B cell (primary cell): ENCODE results near the gene TM9SF4. TPM values are rescaled to one million over a fixed set of nuclear protein-coding genes. Genes with fewer than 3 reads are reported as not detected.

Experiments used
- ATAC-seq: fragments of 200-7000 bp; cut with Tn5 transposase; one replicate; pipeline ENCODE4 v1.10.0; 2021; ENCODE audit warnings: low read depth, mild to moderate bottlenecking, moderate number of reproducible peaks, moderate library complexity
- CTCF ChIA-PET: fragments of 350-600 bp; sonication (Branson Sonifier 250); formaldehyde crosslinking; loops from one replicate; lab custom pipeline; 2021; ENCODE audit warnings: antibody characterized with exemption, inconsistent platforms; lab: Charles Lee
- POLR2A ChIA-PET: fragments of 350-600 bp; sonication (Branson Sonifier 250); formaldehyde crosslinking; loops from one replicate; lab custom pipeline; 2021; ENCODE audit warnings: antibody characterized with exemption; lab: Charles Lee
- DNase-seq: peaks from one replicate; pipeline ENCODE4 v3.0.0; 2013
- H2AFZ ChIP-seq: 2 replicates; pipeline ENCODE4 v1.6.1; 2012; ENCODE audit warnings: mild to moderate bottlenecking, low read depth, low read length; ENCODE audit not compliant: insufficient read depth, poor library complexity, severe bottlenecking
- H3K27ac ChIP-seq, 2 donors: 1 replicate in 1 of 2; 2 replicates in 1 of 2; pipeline ENCODE4 v1.5.1; 2012 to 2013; ENCODE audit warnings: low read length in 2 of 2, mild to moderate bottlenecking in 2 of 2, moderate library complexity in 1 of 2
- H3K27me3 ChIP-seq, 4 experiments: fragments of 200-600 bp in 1 of 4; sonication (generic) in 1 of 4; replicated peaks in 1 of 4; 1 replicate in 2 of 4; 2 replicates in 2 of 4; pipeline versions ENCODE4 v1.6.1 to v1.7.0; 2013 to 2016; ENCODE audit warnings: low read length in 3 of 4, mild to moderate bottlenecking in 2 of 4, mixed read lengths in 1 of 4, moderate library complexity in 1 of 4; ENCODE audit not compliant: insufficient read depth in 4 of 4, control insufficient read depth in 3 of 4; ENCODE audit errors: control extremely low read depth in 1 of 4
- H3K36me3 ChIP-seq, 2 experiments: replicated peaks in 1 of 2; 1 replicate in 1 of 2; 2 replicates in 1 of 2; pipeline versions ENCODE4 v1.6.1 to v1.7.1; 2013; ENCODE audit warnings: low read length in 1 of 2; ENCODE audit not compliant: insufficient read depth in 2 of 2, control insufficient read depth in 1 of 2; ENCODE audit errors: control extremely low read depth in 1 of 2, extremely low read depth in 1 of 2
- H3K4me1 ChIP-seq, 2 donors: fragments of 200-600 bp in 1 of 2; sonication (generic) in 1 of 2; 1 replicate in 1 of 2; 2 replicates in 1 of 2; pipeline versions ENCODE4 v1.5.1 to v1.6.1; 2013 to 2017; ENCODE audit warnings: low read length in 2 of 2; ENCODE audit not compliant: control insufficient read depth in 2 of 2, insufficient read depth in 2 of 2
- H3K4me2 ChIP-seq: replicated peaks from 2 replicates; pipeline ENCODE3; 2012; ENCODE audit warnings: mild to moderate bottlenecking, low read depth, low read length; ENCODE audit not compliant: poor library complexity, severe bottlenecking
- H3K4me3 ChIP-seq, 5 experiments: fragments of 200-600 bp in 1 of 5; sonication (generic) in 1 of 5; 1 replicate in 3 of 5; 2 replicates in 2 of 5; pipeline versions ENCODE4 v1.5.1 to v1.7.0; 2011 to 2016; ENCODE audit warnings: low read length in 4 of 5, mild to moderate bottlenecking in 4 of 5, low read depth in 2 of 5, control low read depth in 1 of 5, moderate library complexity in 1 of 5; ENCODE audit not compliant: insufficient read depth in 1 of 5; ENCODE audit errors: control extremely low read depth in 1 of 5, extremely low read depth in 1 of 5
- H3K79me2 ChIP-seq: fragments of 200-600 bp; sonication (generic); one replicate; pipeline ENCODE4 v1.6.0; 2016; ENCODE audit warnings: low read length; ENCODE audit not compliant: control insufficient read depth, insufficient read depth
- H3K9ac ChIP-seq: fragments of 200-600 bp; sonication (generic); 2 replicates; pipeline ENCODE4 v1.6.1; 2017; ENCODE audit warnings: mild to moderate bottlenecking, low read length, moderate library complexity
- H3K9me3 ChIP-seq, 3 donors: one replicate each; pipeline versions ENCODE4 v1.6.1 to v1.7.1; 2013; ENCODE audit warnings: low read length in 2 of 3; ENCODE audit not compliant: control insufficient read depth in 2 of 3, insufficient read depth in 1 of 3; ENCODE audit errors: control extremely low read depth in 1 of 3
- H4K20me1 ChIP-seq: 2 replicates; pipeline ENCODE4 v1.6.0; 2012; ENCODE audit warnings: mild to moderate bottlenecking, low read length; ENCODE audit not compliant: insufficient read depth, control insufficient read depth, poor library complexity, severe bottlenecking
- H3K27ac Mint-ChIP-seq: one replicate; pipeline ENCODE4 v1.8.0; 2021; ENCODE audit warnings: mixed read lengths
- H3K27me3 Mint-ChIP-seq: one replicate; pipeline ENCODE4 v1.8.0; 2021; ENCODE audit warnings: mixed read lengths
- H3K4me1 Mint-ChIP-seq: one replicate; pipeline ENCODE4 v1.8.0; 2021; ENCODE audit warnings: mixed read lengths
- H3K4me3 Mint-ChIP-seq: one replicate; pipeline ENCODE4 v1.8.0; 2021; ENCODE audit warnings: mixed read lengths
- H3K9me3 Mint-ChIP-seq: one replicate; pipeline ENCODE4 v1.8.0; 2022; ENCODE audit warnings: mixed read lengths; ENCODE audit not compliant: insufficient read depth
- EZH2 ChIP-seq: IDR thresholded peaks from 2 replicates; pipeline ENCODE4 v1.6.1; 2012; ENCODE audit warnings: borderline replicate concordance, low read depth, mild to moderate bottlenecking, moderate library complexity, low read length; ENCODE audit not compliant: insufficient read depth, poor library complexity, severe bottlenecking
- WGBS: methylation state at CpG from one replicate; pipeline ENCODE4 v1.1.5; 2013; ENCODE audit warnings: missing lambda C conversion rate; ENCODE audit not compliant: insufficient coverage; 5-methylcytosine and 5-hydroxymethylcytosine counted together
- intact Hi-C: fragments of 100-400 bp; cut with micrococcal nuclease; formaldehyde crosslinking; loops from one replicate; pipeline ENCODE4 v1.10.0; 2022
- polyA plus RNA-seq: library from polyadenylated mRNA; depleted of rRNA; stranded (reverse); fragments of >200 nt; gene quantifications from 2 replicates; pipeline ENCODE4 v1.2.3, GENCODE V29; 2012
- total RNA-seq, 2 donors: library from RNA; stranded (reverse); fragments of 120-200 nt in 1 of 2; gene quantifications; 1 replicate in 1 of 2; 2 replicates in 1 of 2; pipeline versions ENCODE4 v1.2.3 to v1.2.4, GENCODE V29; 2013 to 2022
- TF ChIP-seq, protein P1 (sequence below): fragments of 200-600 bp; IDR thresholded peaks from one replicate; pipeline ENCODE4 v1.8.0; 2022; ENCODE audit warnings: antibody characterized with exemption, mild to moderate bottlenecking

The TM9SF4 gene
- total and polyA plus RNA-seq, 2 donors (not counting 1 experiment from before 2014, with no cell fraction given) = 23.5 to 53.8 TPM

DNA sequence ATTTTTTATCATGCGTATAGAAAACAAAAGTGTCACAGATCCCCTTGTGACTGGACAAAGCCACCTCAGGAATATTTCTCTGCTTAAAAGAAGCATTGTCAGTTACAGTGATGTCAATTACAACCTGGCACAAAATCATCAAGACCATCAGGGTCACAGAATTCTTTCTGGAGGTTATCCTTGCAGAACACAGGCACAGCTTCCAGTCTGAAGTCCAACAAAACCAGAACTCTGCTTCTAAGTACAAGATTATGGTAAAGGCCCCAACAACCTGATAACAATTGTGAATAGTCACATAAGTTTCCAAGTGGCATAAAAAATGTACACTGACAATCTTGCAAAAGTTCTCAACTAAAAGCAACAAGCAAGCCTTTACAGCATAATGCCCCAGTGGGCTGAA, 77.0 kb downstream of the TM9SF4 start:
- ChIA-PET CTCF (no interaction called here), POLR2A (no interaction called here)
- H3K4me1 Mint-ChIP-seq = peaks cover 16% of the 10 kb centered on the region
- Histone ChIP-seq H3K36me3 (no peaks in the 10 kb centered on the region), H3K27ac (no peak overlapping the region), H3K4me2 (no peak overlapping the region), H3K27me3 (peaks cover 0 to 18% (median 0%) of the 10 kb centered on the region in 4 experiments), H2AFZ (no peak overlapping the region), H3K79me2 (no peaks in the 10 kb centered on the region), H3K4me3 (no peak overlapping the region), H3K4me1 (peaks cover 9 to 19% of the 10 kb centered on the region in 2 donors), H4K20me1 (no peaks in the 10 kb centered on the region), H3K9me3 (peaks cover 0 to 4% (median 0%) of the 10 kb centered on the region in 3 donors), H3K9ac (no peak overlapping the region)
- intact Hi-C loops = no loop called here
- no peaks in the 10 kb centered on the region for H3K9me3 Mint-ChIP-seq
- H3K4me3 Mint-ChIP-seq = no peak overlapping the region
- WGBS = no CpG with 5 or more reads among the region's 1 CpG
- ATAC-seq = no peak
- H3K27ac Mint-ChIP-seq = no peak overlapping the region
- H3K27me3 Mint-ChIP-seq = peaks cover 16% of the 10 kb centered on the region
- no peak for DNase-seq
- TF ChIP-seq, protein P1, sequence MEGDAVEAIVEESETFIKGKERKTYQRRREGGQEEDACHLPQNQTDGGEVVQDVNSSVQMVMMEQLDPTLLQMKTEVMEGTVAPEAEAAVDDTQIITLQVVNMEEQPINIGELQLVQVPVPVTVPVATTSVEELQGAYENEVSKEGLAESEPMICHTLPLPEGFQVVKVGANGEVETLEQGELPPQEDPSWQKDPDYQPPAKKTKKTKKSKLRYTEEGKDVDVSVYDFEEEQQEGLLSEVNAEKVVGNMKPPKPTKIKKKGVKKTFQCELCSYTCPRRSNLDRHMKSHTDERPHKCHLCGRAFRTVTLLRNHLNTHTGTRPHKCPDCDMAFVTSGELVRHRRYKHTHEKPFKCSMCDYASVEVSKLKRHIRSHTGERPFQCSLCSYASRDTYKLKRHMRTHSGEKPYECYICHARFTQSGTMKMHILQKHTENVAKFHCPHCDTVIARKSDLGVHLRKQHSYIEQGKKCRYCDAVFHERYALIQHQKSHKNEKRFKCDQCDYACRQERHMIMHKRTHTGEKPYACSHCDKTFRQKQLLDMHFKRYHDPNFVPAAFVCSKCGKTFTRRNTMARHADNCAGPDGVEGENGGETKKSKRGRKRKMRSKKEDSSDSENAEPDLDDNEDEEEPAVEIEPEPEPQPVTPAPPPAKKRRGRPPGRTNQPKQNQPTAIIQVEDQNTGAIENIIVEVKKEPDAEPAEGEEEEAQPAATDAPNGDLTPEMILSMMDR = no peak
- TF ChIP-seq EZH2 = no peak

DNA sequence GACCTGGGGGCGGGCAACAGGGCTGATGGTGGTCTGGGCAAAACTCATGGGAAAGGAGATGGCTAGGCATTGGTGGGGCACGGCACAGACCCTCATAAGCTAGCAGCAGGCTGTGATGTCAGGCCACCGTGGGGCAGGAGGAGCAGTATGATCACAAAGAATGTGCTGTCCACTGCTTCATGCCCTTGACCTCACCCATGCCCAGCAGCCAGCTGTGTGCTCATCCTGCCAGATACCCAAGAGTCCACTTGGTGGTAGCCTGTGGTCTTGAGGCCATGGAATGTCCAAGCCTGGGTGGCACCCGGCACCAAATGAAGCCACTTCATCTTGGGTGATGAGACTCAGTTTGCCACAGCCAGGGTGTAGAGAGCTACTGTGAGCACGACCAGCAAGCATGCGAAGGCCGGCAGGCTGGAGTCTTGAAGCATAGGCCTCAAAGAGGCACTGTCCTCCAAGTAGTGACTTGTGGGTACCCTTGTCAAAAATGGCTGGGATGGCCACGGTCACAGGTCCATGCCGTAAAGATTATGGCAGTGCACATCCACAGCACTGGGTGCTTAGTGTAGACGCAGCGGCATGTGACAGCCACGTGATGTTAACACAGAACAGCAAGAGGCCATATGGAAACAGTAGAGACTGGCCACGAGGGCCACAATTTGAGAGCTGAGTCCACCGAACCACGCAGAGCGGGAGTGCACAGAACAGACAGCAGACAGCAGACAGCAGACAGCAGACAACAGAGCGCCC, 79.0 kb downstream of the TM9SF4 start:
- DNase-seq (no peak), ATAC-seq (no peak)
- WGBS = 98% methylated on average over 17 of the region's 17 CpGs
- CTCF ChIA-PET = no interaction called here
- no peak overlapping the region for H2AFZ ChIP-seq
- H3K9me3 Mint-ChIP-seq = no peaks in the 10 kb centered on the region
- no peak for TF ChIP-seq EZH2
- TF ChIP-seq, protein P1 = no peak
- no peaks in the 10 kb centered on the region for H3K79me2 ChIP-seq
- H3K4me1 ChIP-seq = peaks cover 9 to 19% of the 10 kb centered on the region in 2 donors
- POLR2A ChIA-PET = no interaction called here
- no peak overlapping the region for H3K27ac ChIP-seq
- H3K4me2 ChIP-seq = peak overlapping the region; percentile 89
- peaks cover 0 to 14% (median 0%) of the 10 kb centered on the region in 4 experiments for H3K27me3 ChIP-seq
- H3K9ac ChIP-seq = no peak overlapping the region
- peaks cover 0 to 4% (median 0%) of the 10 kb centered on the region in 3 donors for H3K9me3 ChIP-seq
- H3K27ac Mint-ChIP-seq = peak overlapping the region; percentile 32
- peaks cover 16% of the 10 kb centered on the region for H3K27me3 Mint-ChIP-seq
- H3K4me3 ChIP-seq = no peak overlapping the region
- intact Hi-C loops = no loop called here
- H3K36me3 ChIP-seq = peaks cover 0 to 2% of the 10 kb centered on the region in 2 experiments
- peak overlapping the region; percentile 66 for H3K4me3 Mint-ChIP-seq
- peaks cover 16% of the 10 kb centered on the region for H3K4me1 Mint-ChIP-seq
- no peaks in the 10 kb centered on the region for H4K20me1 ChIP-seq
